Lung microvascular endothelial cell (primary cell): Measurements from ENCODE around the gene SAMD10. TPM values are rescaled to one million over a fixed set of nuclear protein-coding genes. Genes with fewer than 3 reads are reported as not detected.
A peak's percentile ranks its signal among the peaks of the same experiment; 100 is the strongest.

Experiments used
- DNase-seq, 2 donors: peaks; one replicate each; pipeline versions ENCODE4 v3.0.0 to v3.0.0-alpha.2; 2010; ENCODE audit warnings: low read depth in 2 of 2
- total RNA-seq: library from RNA; depleted of rRNA; stranded (reverse); fragments of >200 nt; gene quantifications from 2 replicates; pipeline ENCODE4 v1.2.1, GENCODE V29; 2014

The SAMD10 gene
- total RNA-seq, 1 donor from 2014 or later, result 3.2 TPM

DNA sequence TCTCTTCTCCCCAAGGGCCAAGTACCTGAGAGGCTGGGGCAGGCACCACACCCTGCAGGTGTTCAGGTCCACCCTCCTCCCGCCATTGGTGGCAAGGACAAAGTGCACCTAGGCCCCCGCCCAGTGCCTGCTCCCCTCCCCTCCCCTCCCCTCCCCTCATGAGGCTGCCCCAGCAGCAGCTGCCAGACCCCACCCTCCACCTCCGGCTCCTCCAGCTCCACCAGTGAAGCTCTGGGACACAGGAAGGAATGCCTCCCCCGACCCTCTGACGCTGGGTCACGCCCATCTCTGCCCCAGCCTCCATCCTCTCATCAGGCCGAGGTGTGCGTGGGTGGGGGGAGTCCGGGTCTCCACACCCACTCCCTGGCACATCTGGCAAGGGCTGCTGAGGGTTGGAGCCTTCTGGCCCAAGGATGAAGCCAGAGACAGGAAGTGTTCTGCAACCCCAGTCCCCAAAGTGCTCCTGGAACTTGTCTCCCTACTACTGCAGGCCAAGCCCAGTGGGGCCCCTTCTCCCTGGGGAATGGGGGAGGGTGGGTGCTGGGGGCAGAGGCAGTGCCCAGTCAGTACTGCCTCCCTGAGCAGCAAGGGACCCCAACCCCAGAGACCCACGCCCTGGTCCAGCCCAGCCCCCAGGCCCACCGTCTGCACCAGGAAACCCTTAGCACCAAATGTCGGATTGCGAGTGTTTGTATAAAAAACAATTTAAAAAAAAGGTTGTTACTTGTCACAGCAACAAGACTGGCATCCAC lies 21.6 kb downstream of the SAMD10 start:
- DNase-seq, result no peak

DNA sequence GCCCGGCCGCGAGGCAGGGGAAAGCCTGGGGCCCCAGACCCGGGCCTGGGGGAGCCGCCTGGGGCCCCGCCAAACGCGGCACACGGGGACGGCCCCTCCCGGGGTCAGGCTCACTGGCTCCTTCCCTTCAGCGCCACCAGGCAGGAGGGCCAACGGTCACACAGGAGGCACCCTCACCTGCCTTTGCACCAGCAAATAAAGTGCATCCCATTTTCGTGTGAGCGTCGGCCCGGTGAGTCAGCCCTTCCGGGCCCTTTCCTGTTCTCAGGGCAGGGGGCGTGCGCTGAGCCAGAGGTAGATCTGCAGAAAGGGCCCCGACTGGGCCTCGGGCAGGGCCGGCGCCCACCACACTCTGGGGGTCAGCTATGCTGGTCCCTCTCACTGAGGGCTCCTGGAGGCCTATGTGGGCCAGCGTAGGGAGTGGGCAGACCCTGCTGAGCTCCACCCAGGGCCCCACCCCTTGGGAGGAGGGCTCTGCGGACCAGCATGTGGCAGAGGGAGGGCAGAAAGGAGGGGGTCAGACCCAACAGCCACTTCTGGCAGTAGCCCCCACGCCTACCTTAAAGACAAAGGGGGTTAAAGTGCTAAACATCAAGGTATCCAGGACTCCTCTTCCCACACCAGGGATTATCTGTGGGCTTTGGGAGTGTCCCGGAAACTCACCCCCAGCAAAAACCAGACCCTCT lies 22.3 kb downstream of the SAMD10 start:
- DNase-seq, result peak; percentile 75 to 77

DNA sequence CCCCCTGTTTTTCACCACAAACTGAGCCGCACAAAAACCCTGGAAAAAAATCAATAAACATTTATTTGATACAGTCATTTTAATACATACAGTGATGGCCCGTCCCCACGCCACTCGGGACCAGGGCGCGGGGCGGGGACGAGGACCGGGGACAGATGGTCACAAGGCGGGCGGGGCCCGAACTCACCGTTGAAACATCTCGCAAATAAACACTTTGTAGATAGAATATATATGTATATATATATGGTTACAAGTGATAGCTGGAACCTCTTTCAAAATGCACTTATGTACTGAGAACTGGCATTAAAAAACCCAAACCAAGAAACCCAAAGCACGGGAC lies 22.8 kb downstream of the SAMD10 start:
- no peak for DNase-seq

DNA sequence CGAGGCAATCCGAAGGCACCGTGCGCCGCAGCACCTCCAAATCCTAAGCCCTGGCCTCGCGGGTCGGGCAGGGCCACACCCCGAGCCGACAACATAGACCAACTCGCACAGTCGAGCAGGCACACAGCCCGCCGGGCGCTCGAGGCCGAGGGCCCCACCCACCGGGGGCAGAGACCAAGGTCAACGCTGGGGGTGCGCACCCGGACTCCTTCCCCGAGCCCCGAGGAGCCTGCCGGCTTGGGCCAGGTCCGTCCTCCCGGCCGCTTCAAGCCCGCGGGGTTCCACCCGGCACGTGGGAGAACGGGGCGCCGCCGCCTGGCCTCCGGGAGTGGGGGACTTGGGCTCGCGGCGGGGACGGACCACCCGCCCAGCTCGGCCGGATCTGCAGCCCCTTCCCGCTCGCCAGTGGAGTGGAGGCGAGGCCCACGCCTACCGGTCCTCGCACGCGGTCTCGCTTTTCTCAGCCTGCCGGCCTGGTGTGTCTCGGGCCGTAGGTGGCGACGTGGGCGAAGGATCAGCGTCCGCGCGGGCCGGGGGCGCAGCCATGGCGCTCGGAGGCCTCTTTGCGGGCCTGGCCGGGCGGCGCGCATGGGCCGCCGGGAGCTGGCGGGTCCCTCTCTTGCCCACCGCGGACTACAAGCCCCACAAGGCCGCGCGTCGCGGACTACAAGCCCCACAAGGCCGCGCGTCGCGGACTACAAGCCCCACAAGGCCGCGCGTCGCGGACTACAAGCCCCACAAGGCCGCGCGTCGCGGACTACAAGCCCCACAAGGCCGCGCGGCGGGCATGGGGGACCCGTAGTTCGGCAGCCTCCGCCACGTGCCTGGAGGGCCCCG lies 23.4 kb downstream of the SAMD10 start, which contains the start of gene UCKL1:
TSS of gene UCKL1 (minus strand) at position 590 of the 837 bp plus-strand sequence. CDS start at position 546, 44 bp downstream.
- peak; percentile 91 to 95 for DNase-seq

DNA sequence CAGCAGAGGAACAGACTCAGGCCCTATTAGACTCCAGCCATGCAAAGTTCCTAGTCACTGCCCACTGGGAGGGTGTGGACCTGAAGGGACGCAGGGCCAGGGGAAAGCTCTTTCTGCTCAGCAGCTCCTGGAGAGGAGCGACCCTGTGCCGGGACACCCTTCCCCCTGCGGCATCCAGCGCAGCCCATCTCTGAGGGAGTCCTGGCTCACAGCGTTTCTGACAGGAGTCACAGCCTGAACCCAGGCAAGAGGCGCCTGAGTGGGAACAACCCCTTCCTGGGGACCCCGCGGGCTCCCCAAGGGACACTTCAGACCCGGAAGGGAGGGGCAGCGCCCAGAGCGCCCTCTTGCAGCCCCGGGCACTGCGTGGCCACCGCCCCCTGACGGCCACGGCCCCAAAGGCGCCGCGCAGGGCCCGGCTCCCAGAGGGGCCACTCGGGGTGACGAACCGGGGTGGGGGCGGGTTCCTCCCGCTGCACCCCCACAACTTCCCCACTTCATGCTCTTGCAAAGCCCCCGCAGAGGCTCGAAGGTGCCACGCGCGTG lies 24.1 kb downstream of the SAMD10 start:
- peak in 1 of 2 donors; percentile 29 for DNase-seq

DNA sequence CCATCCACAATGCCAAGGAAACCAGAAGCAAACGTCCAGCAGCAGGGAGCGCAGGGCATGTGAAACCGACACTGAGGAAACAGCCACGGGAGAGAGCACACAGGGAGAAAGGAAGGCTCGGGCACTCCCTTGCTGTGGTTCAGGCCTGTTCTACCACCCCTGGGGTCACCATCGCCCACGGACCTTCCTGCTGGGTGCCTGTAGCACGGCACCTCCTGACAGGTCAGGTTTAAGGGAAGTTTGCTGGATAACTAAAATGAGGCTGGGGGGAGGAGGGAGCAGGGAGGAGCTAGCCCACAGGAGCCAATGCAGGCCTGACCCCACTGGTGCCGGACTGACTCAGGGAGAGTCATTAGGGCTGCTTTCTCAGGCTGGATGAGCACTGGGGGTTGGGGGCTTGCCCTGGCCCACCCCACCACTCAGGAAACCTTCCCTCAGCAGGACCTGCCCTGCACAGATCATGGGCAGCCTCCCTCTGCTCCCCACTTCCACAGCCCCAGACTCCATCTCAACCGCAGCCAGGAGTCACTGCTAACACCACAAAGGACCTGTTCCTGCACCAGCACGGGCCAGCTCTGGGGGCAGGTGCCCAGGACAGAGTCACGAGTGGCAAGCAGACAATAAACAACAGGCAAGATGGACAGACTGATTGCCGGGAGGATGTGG lies 25.5 kb downstream of the SAMD10 start:
- peak in 1 of 2 donors; percentile 38 for DNase-seq

DNA sequence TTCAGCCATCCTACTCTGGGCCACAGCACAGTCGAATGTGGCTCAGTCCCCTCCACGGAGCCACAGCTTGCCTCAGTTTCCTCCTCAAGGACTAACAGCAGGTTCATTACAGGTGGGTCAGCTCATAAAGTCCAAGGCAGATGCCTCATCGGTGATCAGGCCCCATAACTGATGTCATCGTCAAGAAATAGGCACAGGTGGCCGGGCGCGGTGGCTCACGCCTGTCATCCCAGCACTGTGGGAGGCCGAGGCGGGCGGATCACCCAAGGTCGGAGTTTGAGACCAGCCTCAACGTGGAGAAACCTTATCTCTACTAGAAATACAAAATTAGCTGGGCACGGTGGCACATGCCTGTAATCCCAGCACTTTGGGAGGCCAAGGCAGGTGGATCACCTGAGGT lies 26.7 kb downstream of the SAMD10 start:
- DNase-seq, result no peak

DNA sequence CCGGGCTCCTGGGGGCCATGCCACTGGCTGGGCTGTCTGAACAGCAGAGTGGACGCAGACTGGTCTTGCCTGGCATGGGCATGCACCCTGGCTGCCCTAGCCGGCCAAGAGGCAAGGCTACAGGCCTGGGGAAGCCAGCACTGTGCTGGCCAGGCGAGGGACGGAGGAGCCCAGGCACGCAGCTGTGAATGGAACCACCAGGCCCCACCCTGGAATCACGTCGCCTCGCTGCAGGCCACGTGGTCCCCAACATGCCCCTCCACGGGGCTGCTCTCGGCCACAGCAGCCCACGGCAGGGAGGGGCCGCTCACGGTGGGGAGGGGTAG lies 27.3 kb downstream of the SAMD10 start:
- DNase-seq, result no peak

DNA sequence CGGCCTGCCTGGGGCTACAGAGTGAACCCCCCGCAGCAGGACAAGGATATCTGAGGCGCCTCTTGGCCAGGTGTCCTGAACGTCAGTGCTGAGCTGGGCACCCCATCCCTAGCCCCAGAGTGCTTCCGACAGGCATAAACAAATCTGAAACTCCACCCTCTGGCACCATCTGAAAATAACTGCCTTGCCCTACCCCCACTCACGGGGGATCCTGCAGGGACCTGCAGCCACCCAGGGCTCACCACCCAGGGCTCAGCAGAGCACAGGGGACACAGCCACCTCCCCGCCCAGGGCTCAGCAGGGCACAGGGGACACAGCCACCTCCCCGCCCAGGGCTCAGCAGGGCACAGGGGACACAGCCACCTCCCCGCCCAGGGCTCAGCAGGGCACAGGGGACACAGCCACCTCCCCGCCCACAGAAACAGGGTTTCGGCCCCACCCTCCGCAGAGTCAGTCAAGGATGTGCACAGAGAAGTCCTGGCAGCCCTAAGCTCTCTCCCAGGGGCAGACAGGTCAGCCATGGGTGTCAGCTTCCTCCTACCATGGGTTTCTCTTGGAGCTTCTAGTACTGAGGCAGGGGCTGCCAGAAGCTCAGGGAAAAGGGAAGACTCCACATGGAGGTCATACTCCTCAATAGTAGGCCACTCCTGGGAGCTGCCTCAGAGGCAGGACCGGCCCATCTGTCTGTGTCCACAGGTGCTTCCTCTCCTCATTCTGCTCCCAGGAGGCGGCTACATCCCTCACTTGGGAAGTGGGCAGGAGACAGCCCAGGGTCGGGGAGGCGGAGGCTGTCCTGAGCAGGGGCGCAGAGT lies 27.8 kb downstream of the SAMD10 start:
- peak in 1 of 2 donors; percentile 24 for DNase-seq

DNA sequence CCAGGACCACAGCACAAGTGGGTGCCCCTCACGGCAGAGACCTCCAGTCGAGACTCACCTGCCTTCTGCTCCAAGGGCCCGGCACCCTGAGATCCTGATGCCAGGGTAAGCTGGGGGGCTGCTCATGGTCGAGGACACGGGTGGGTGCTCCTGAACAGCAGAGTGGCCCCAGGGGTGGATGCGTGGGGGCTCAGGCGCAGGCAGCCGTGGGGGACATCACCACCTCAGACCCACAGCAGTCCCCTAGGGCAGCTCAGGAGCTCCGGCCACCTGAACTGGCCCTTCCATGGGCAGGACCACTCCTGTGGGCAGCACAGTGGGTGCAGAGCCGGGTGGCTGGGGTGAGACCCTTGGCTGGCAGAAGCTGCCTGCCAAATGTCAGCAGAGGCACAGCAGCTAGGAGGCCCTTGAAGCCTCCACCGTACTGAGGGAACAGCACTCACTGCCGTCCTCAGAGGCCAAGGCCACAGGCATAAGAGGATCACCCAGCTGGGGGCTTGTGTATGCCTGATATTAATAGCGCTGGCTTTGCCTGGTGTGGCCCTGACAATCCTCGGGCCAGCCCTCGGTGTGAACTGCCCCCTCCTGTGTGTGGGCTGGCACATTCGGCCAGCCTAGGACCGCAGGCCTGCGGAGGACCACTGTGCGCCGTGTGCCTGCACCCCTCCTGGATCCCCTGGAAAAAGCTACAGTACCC lies 28.6 kb downstream of the SAMD10 start:
- DNase-seq, result no peak

DNA sequence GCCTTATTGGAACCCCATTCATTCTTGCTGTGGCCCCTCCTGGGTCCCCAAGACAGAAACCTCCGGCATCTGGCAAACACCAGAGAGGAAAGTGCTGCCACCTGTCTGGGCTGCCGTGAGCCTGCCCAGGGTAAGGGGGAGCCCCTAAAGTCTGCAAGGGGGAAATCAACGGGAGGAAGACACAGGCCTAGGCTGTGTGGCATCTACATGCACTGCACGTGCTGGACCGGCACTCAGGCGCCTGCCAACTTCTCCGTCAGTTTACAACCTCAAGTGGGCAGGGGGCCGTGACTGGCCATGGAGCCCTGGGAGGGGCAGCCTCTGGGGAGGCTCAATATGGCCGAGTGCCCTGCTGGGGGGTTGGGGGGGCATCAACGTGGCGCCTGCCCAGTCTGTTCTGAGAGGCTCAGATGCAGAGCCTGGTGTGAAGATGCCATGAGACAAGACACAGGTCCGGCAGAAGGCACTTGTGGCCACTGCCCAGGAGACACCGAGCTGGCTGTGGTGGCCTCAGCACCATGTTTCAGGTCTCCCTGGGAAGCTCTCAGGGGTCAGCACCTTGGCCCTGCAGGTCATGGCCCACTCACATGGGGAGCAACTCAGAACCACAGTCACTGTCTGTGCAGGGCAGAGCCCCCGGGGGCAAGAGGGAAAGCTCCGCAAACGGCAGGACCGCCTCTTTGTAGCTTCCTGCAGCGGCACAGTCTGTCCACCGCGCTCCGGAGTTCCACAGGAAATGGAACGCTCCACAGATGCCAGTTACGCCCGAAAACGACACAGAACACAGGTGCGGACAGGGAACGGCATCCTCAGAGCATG lies 31.6 kb downstream of the SAMD10 start:
- no peak for DNase-seq

DNA sequence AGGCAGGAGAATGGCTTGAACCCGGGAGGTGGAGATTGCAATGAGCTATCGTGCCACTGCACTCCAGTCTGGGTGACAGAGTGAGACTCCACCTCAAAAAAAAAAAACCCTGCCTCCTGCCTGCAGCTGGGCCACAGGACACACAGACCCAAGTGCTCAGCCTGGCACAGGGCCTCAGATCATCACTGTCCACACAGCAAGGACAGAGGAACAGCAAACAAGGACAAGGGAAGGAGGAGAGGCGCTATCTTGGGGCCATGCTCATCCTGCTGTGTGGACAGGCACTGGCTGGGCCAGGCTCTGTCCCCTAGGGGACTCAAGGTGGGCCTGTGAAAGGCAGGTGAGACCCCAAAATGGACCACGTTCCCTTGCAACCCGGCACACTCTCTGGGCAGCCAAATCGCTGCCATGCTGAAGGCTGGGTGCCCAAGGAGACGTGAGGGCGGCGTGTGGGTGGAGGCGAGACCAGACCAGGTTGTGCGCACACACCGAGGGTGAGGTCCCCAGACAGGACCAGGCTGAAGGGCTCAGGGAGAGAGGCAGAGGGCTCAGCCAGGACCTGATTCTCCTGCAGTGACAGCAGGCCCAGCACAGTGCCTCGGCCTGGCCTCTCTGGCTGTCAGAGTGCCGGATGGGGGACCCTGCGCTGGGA lies 32.3 kb downstream of the SAMD10 start:
- no peak for DNase-seq

DNA sequence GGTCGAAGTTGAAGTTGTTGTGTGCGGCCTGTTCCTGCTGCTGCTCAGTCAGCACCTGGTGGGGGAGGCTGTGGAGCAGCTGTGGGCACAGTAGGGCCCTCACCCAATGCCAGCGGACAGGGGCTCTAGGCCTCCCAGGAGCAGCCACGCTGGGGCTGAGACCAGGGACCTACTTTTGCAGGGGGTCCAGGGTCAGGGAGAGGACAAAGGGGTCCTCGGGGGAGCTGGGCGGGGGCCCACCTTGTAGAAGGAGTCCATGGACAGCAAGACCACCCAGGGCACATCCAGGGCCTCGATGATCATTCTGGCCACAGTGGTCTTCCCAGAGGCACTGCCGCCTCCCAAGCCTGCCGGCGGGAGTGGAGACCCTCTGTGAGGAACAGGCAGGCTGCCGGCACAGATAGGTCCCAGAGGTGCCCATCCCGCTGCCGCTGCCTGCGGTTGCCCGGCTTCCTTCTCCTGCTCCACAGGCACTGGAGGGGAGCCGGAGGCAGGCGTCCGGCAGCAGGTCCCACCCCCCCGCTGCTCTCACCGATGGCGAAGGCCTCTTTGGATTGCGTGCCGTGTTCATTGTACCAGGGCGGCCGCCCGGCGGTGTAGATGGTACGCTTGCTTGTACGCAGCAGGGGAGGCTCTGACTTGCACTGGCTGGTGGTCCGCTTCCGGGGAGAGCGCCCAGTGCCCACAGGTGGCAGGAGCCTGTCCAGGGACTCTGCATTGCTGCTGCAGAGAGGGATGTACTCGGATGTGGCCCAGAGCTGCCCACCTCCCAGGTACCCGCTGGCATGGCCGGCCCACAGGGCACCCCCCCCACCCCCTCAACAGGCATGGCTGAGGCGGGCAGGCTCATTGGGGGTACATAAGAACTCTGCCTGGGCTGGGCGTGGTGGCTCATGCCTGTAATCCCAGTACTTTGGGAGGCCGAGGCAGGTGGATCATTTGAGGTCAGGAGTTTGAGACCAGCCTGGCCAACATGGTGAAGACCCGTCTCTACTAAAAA lies 33.2 kb downstream of the SAMD10 start:
- no peak for DNase-seq

DNA sequence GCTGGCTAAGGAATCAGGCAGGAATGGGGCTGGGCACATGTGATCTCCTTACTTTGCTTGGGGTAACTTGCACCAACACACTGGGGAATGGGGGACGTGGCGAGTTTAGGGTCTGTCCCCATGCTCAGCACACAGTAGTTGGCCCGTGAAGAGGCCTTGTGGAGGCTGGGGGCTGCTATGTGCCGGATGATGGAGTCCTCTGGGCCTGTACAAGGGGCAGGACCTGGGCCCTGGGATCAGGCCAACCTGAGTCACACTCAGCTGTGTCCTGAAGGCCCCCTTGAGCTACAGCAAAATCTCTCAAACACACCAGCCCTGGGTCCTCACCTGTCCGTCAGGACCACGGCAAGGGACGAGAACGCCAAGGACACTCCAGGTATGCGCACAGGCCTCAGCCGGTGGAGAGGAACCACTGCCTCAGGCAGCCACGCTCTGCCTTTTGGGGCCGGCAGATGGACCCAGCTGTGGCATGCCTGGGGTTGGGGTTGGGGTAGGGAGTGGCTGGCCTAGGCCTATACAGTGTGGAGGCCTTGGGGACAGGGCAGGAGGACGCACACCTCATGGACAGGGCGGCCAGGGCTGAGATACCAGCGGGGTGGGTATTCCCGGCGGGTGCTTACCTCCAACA lies 34.3 kb downstream of the SAMD10 start:
- no peak for DNase-seq

DNA sequence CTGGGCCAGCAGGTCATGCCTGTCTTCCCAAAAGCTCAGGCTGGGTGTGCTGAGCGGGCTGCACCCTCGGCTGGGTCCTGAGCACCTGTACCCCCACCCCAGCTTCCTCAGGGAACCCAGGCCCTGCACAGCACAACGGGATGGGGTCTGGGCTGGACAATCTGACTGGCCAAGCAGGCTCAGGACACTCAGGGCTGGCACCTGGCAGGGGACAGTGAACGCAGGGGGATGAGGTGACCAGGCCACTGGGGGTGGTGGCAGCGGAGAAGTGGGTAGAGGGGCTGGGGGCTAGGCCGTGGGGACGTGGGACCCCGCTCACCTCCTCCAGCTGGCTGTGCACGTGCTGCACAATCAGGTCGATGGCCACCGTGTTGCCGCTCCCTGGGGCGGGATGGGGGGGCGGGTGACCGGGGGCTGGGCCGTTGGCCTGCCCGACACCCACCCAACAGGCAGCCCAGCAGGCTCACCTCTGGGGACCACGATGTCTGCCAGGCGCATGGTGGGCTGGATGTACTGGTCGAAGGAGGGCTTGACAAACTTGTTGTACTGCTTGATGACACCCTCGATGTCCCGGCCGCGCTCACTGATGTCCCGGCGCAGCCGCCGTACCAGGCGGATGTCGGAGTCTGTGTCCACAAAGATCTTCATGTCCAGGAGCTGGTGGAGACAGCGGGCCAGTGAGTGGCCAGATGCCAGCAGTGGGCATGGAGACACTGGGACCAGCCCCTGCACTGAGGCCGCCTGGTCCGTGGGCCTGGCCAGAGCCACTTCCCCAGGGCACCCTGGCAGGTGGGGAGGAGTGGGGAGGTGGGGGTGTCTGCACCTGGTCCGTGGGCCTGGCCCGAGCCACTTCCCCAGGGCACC lies 35.1 kb downstream of the SAMD10 start:
- DNase-seq, result no peak

DNA sequence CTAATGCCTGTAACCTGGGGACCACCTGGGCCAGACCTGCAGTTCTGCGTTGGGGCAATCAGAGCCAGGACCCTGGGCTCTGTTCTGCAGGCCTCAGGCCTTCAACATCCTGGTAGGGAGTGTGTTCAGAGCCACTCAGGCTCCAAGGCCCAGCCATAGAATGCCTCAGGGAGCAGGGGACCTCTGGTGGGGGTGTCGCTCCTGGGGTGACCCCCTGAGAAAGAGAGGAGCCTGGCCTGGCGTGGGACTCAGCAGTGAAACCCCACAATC lies 35.7 kb downstream of the SAMD10 start:
- DNase-seq, result no peak
